Airway epithelial cell (primary cell): ENCODE measurements around the gene SIRT4. TPM values are rescaled to one million over a fixed set of nuclear protein-coding genes. Genes with fewer than 3 reads are reported as not detected.

Source experiments
- total RNA-seq: library from RNA; depleted of rRNA; stranded (reverse); fragments of >200 nt; gene quantifications from 2 replicates; pipeline ENCODE4 v1.2.3, GENCODE V29; 2015

Gene SIRT4
- 1.5 TPM in 2 replicates for total RNA-seq

GRCh38 chr12:120301962-120302815 lies at the start of gene SIRT4:
SIRT4 (plus strand) TSS chr12:120302321; CDS start chr12:120303562, 1,241 bp downstream.

DNA sequence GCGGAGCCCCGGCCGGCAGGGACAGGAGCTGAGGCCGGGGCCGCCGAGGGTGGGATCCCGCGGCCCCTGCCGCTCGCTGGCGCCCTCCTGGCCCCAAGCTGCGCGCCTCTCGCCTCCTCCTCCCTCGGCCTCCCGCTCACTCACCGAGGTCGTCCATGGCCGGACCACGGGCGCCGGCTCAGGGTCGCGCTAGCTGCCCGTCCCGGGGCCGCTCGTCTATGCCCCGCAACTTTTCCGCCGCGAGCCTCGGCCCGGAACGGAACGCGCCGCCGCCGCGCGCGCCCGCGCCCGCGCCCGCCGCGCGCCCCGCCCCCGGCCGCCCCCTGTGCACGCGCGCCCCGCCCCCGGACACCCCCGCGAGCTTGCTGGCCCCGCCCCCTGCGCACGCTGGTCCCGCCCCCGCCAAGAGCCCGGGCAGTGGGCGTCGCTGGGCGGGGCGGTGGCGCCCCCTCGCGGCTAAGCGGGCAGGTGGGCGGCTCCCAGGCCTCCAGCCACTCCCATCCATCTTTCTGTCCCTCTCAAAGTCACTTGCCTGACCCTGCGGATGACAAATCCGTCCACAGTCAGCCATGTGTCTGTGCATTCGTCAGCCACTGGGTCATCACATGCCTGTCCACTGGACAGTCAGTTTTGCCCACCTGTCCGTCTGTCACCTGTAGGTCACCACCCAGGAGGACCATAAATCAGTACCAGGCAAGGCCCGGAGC lies 36.5 kb upstream of the SIRT4 start, which contains the start of gene PXN:
Gene PXN (minus strand): TSS at position 258 of the 707 bp plus-strand sequence. CDS start 101 bp downstream, at position 157.

GRCh38 chr12:120292661-120293531 lies 9.2 kb upstream of the SIRT4 start, which contains the start of gene RNU4-1:
RNU4-1 (minus strand) TSS chr12:120293237.

DNA sequence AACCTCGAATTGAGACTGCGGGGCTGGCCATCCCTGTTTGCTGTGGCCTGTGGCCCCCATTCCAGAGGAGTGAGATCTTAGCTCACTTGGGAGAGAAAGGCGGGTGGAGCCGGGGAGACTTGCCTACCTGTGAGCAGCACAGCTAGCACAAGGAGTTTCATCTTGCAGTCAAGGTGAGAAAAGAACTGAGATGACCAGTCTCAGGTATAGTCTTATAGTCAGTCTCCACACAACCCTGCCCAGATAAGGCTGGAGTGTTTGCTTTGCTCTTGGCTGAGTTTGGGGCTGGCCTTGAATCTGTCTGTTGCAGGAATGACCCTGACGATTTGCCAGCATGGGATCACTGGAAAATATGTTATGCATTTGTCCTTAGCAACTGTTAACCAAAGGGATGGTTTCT lies 25.5 kb downstream of the SIRT4 start, which contains the start of gene PLA2G1B:
Gene PLA2G1B (minus strand): TSS at position 187 of the 400 bp plus-strand sequence. CDS start 26 bp downstream, at position 161.

Other genes with a start within 250 kb of the SIRT4 start
- 20.8 and 27.3 TPM in 2 replicates for gene RAB35, start 185.6 kb upstream of the SIRT4 start, total RNA-seq
- gene GCN1, start 107.6 kb upstream of the SIRT4 start, total RNA-seq = 60.8 and 79.6 TPM in 2 replicates
- gene RPLP0, start 101.2 kb upstream of the SIRT4 start, total RNA-seq = 3,668 and 4,655 TPM in 2 replicates
- gene PXN, start 36.6 kb upstream of the SIRT4 start, total RNA-seq = 91.9 and 113 TPM in 2 replicates
- gene RNU4-2, start 10.4 kb upstream of the SIRT4 start, total RNA-seq = under 0.01 TPM in 2 replicates
- under 0.01 TPM in 2 replicates for gene RNU4-1, start 9.1 kb upstream of the SIRT4 start, total RNA-seq
- gene PLA2G1B, start 25.5 kb downstream of the SIRT4 start, total RNA-seq = not detected in 2 replicates
- not detected in 2 replicates for gene MSI1, start 66.8 kb downstream of the SIRT4 start, total RNA-seq
- gene COX6A1, start 135.8 kb downstream of the SIRT4 start, total RNA-seq = 633 and 734 TPM in 2 replicates
- gene TRIAP1, start 144.1 kb downstream of the SIRT4 start, total RNA-seq = 33.4 and 34.3 TPM in 2 replicates
- 14.6 and 14.8 TPM in 2 replicates for gene GATC, start 144.1 kb downstream of the SIRT4 start, total RNA-seq
- gene SRSF9, start 167.4 kb downstream of the SIRT4 start, total RNA-seq = 145 and 151 TPM in 2 replicates
- 392 and 421 TPM in 2 replicates for gene DYNLL1, start 193.8 kb downstream of the SIRT4 start, total RNA-seq
- 22.2 and 27.7 TPM in 2 replicates for gene COQ5, start 226.8 kb downstream of the SIRT4 start, total RNA-seq
- gene RNF10, start 232.0 kb downstream of the SIRT4 start, total RNA-seq = 66.5 and 90.9 TPM in 2 replicates